Liver (tissue), 3 donors: ENCODE data around the gene TIFAB.

Experiments
- JUND ChIP-seq, 2 donors: IDR thresholded peaks; 2 replicates each; pipeline ENCODE4 v1.6.1; 2016; ENCODE audit warnings: antibody characterized with exemption in 2 of 2
- REST ChIP-seq: IDR thresholded peaks from 2 replicates; pipeline ENCODE4 v1.6.1; 2016; ENCODE audit warnings: antibody characterized with exemption, mild to moderate bottlenecking
- TF ChIP-seq, protein P1 (sequence below): fragments of 150-350 bp; IDR thresholded peaks from 2 replicates; pipeline ENCODE4 v1.5.1; 2017; ENCODE audit warnings: improper control_type of control experiment, low read depth, low read length; ENCODE audit not compliant: missing input control
- donor health status: healthy.
- donor health status: healthy.

DNA sequence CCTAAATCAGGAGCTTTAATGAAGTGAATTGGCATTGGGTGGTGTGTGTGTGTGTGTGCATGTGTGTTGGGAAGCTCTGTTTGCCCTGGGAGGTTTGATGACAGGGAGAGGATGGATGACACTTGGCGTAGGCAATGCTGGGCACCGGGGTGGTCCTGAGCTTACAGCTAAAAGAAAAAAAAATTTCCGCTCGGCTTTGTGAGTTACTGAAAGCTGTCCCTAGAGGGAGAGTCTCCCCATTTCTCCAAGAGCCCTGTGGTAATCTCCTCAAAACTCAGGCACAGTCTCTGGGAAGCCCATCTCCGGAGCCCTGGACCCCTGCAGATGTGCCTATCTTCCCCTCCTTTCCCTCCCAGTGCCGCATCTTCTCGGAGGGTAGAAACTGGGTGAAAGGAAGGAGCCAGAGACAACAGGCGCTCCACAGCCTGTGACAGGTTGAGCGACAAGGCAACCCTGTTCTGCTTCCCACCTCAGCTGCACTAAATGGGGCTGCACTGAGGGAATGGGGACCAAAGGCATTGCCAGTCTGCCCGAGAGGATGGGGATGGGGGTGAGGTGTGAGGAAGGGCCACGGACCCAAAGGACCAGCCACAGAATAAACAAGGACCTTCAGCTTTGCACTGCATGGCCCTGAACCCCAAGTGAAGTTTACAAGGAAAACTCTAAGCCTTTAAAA, 35.8 kb upstream of the TIFAB start:
- TF ChIP-seq, protein P1, sequence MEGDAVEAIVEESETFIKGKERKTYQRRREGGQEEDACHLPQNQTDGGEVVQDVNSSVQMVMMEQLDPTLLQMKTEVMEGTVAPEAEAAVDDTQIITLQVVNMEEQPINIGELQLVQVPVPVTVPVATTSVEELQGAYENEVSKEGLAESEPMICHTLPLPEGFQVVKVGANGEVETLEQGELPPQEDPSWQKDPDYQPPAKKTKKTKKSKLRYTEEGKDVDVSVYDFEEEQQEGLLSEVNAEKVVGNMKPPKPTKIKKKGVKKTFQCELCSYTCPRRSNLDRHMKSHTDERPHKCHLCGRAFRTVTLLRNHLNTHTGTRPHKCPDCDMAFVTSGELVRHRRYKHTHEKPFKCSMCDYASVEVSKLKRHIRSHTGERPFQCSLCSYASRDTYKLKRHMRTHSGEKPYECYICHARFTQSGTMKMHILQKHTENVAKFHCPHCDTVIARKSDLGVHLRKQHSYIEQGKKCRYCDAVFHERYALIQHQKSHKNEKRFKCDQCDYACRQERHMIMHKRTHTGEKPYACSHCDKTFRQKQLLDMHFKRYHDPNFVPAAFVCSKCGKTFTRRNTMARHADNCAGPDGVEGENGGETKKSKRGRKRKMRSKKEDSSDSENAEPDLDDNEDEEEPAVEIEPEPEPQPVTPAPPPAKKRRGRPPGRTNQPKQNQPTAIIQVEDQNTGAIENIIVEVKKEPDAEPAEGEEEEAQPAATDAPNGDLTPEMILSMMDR: no peak
- no peak for TF ChIP-seq REST
- no peak for TF ChIP-seq JUND (IDR thresholded peaks at IDR 0.05)
